Activated CD8-positive, alpha-beta memory T cell treated with anti-CD3 and anti-CD28 coated beads, Interleukin-2, amount 10 ng/mL, durations not matched to agents 7 days and 5 days (primary cell): ENCODE results near the gene SLC38A10. TPM values are rescaled to one million over a fixed set of nuclear protein-coding genes. Genes with fewer than 3 reads are reported as not detected.
A peak's percentile ranks its signal among the peaks of the same experiment; 100 is the strongest.

Source experiments
- ATAC-seq: fragments of 150-1000 bp; cut with Tn5 transposase; one replicate; pipeline ENCODE4 v1.10.0; 2021; ENCODE audit warnings: moderate library complexity
- CTCF ChIA-PET: fragments of 350-600 bp; sonication (Branson Sonifier 250); formaldehyde crosslinking; loops from one replicate; lab custom pipeline; 2021; ENCODE audit warnings: antibody characterized with exemption; lab: Charles Lee
- DNase-seq: peaks from one replicate; pipeline ENCODE4 v3.0.0-alpha.2; 2020
- H3K27ac Mint-ChIP-seq: one replicate; pipeline ENCODE4 v1.8.0; 2021; ENCODE audit warnings: mild to moderate bottlenecking, mixed read lengths
- H3K27me3 Mint-ChIP-seq: one replicate; pipeline ENCODE4 v1.8.0; 2021; ENCODE audit warnings: mixed read lengths
- H3K36me3 Mint-ChIP-seq: one replicate; pipeline ENCODE4 v1.8.0; 2021; ENCODE audit warnings: mild to moderate bottlenecking, mixed read lengths
- H3K4me1 Mint-ChIP-seq: one replicate; pipeline ENCODE4 v1.8.0; 2021; ENCODE audit warnings: mixed read lengths
- H3K4me3 Mint-ChIP-seq: one replicate; pipeline ENCODE4 v1.8.0; 2021; ENCODE audit warnings: mild to moderate bottlenecking, moderate library complexity, mixed read lengths
- H3K9me3 Mint-ChIP-seq: one replicate; pipeline ENCODE4 v1.8.0; 2022; ENCODE audit warnings: low read depth, mixed read lengths
- total RNA-seq, 2 experiments: library from RNA; stranded (reverse); gene quantifications; one replicate each; pipeline ENCODE4 v1.2.3, GENCODE V29; 2021

SLC38A10 gene
- total RNA-seq, 2 experiments from 2014 or later, result 81.7 to 88.7 TPM

DNA sequence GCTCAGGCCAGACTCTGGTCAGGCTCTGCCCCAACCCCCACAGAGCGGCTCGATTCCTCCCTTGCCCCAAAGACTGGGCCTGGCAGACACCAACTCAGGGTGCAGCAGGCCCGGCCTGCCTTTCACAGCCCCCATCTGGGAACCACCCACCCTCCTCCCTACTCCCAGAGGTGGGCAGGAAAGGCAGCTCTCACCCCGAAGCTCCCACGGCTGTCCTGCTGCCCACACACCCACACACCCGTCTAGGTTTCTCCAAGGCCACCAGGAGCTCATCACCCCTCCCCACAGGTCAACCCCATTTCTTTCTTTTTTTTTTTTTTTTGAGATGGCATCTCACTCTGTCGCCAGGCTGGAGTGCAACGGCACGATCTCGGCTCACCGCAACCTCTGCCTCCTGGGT is 76.1 kb downstream of the SLC38A10 start:
- CTCF ChIA-PET, result no interaction called here
- Mint-ChIP-seq H3K27me3 (no peaks in the 10 kb centered on the region), H3K9me3 (no peaks in the 10 kb centered on the region), H3K27ac (no peak overlapping the region), H3K4me1 (peaks cover 17% of the 10 kb centered on the region), H3K36me3 (no peaks in the 10 kb centered on the region), H3K4me3 (no peak overlapping the region)
- no peak for DNase-seq
- no peak for ATAC-seq

GRCh38 chr17:81218459-81218858 is 76.6 kb downstream of the SLC38A10 start:
- Mint-ChIP-seq H3K9me3 (no peaks in the 10 kb centered on the region), H3K27ac (no peak overlapping the region), H3K4me1 (peaks cover 11% of the 10 kb centered on the region), H3K36me3 (no peaks in the 10 kb centered on the region), H3K4me3 (no peak overlapping the region), H3K27me3 (no peaks in the 10 kb centered on the region)
- ATAC-seq (no peak), DNase-seq (no peak)
- CTCF ChIA-PET, result no interaction called here

GRCh38 chr17:81217491-81217890 is 77.6 kb downstream of the SLC38A10 start:
- H3K9me3 Mint-ChIP-seq, result no peaks in the 10 kb centered on the region
- CTCF ChIA-PET, result no interaction called here
- DNase-seq (no peak), ATAC-seq (no peak)
- H3K4me3 Mint-ChIP-seq, result no peak overlapping the region
- H3K27me3 Mint-ChIP-seq, result no peaks in the 10 kb centered on the region
- no peak overlapping the region for H3K27ac Mint-ChIP-seq
- no peaks in the 10 kb centered on the region for H3K36me3 Mint-ChIP-seq
- H3K4me1 Mint-ChIP-seq, result peaks cover 9% of the 10 kb centered on the region

DNA sequence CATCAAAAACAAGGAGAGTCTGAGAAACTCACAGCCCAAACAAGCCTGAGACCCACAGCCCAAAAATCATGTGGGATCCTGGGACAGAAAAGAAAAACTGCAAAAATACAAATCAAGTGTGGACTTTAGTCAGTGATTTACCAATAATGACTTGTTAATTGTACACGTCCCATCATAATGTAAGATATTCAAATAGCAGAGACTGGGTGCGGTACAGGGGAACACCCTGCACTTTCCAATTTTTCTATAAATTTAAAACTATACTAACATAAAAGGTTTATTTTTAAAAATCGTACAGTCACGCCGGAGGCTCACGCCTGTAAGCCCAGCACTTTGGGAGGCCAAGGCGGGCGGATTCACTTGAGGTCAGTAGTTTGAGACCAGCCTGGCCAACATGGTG is 81.1 kb downstream of the SLC38A10 start:
- H3K9me3 Mint-ChIP-seq, result no peaks in the 10 kb centered on the region

DNA sequence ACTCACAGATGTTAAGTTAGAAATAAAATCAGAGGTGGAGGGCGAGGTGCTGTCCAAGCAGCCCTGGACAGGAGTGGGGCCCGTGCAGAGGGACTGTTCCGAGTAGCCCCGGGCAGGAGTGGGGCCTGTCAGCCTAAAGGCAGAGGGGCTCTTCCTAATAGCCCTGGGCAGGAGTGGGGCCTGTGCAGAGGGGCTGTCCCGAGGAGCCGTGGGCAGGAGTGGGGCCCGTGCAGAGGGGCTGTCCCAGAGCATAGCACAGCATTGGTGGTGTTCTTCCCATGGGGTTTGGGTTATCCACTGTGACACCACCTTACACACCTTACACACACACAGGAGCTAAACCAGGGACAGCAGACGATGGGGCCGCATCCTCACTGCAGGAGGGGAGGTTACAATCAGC is 82.7 kb downstream of the SLC38A10 start:
- DNase-seq (no peak), ATAC-seq (no peak)
- CTCF ChIA-PET, result no interaction called here
- H3K27ac Mint-ChIP-seq, result no peak overlapping the region
- H3K4me3 Mint-ChIP-seq, result no peak overlapping the region
- H3K36me3 Mint-ChIP-seq, result no peaks in the 10 kb centered on the region
- H3K9me3 Mint-ChIP-seq, result no peaks in the 10 kb centered on the region
- H3K4me1 Mint-ChIP-seq, result no peaks in the 10 kb centered on the region
- H3K27me3 Mint-ChIP-seq, result no peaks in the 10 kb centered on the region

More for the DNA sequence above, 81.1 kb downstream of the SLC38A10 start:
- Mint-ChIP-seq H3K27me3 (no peaks in the 10 kb centered on the region), H3K4me1 (no peaks in the 10 kb centered on the region), H3K36me3 (no peaks in the 10 kb centered on the region), H3K27ac (no peak overlapping the region), H3K4me3 (no peak overlapping the region)
- DNase-seq (no peak), ATAC-seq (no peak)
- CTCF ChIA-PET, result no interaction called here

- DNase-seq (no peak), ATAC-seq (no peak)
- Mint-ChIP-seq H3K36me3 (no peaks in the 10 kb centered on the region), H3K4me1 (no peaks in the 10 kb centered on the region), H3K4me3 (no peak overlapping the region), H3K9me3 (no peaks in the 10 kb centered on the region), H3K27me3 (no peaks in the 10 kb centered on the region), H3K27ac (no peak overlapping the region)
- CTCF ChIA-PET, result no interaction called here
Observed at GRCh38 chr17:81210868-81211267, 84.2 kb downstream of the SLC38A10 start.

GRCh38 chr17:81210466-81210865 is 84.6 kb downstream of the SLC38A10 start:
- Mint-ChIP-seq H3K4me3 (no peak overlapping the region), H3K4me1 (no peaks in the 10 kb centered on the region), H3K9me3 (no peaks in the 10 kb centered on the region), H3K27me3 (no peaks in the 10 kb centered on the region), H3K36me3 (no peaks in the 10 kb centered on the region), H3K27ac (no peak overlapping the region)
- CTCF ChIA-PET, result no interaction called here
- ATAC-seq, result no peak
- no peak for DNase-seq

- CTCF ChIA-PET, result no interaction called here
- Mint-ChIP-seq H3K36me3 (no peaks in the 10 kb centered on the region), H3K4me3 (no peak overlapping the region), H3K27me3 (no peaks in the 10 kb centered on the region), H3K4me1 (no peaks in the 10 kb centered on the region), H3K9me3 (no peaks in the 10 kb centered on the region), H3K27ac (no peak overlapping the region)
- ATAC-seq, result no peak
- DNase-seq, result no peak
Observed at GRCh38 chr17:81209141-81209540, 86.0 kb downstream of the SLC38A10 start.

DNA sequence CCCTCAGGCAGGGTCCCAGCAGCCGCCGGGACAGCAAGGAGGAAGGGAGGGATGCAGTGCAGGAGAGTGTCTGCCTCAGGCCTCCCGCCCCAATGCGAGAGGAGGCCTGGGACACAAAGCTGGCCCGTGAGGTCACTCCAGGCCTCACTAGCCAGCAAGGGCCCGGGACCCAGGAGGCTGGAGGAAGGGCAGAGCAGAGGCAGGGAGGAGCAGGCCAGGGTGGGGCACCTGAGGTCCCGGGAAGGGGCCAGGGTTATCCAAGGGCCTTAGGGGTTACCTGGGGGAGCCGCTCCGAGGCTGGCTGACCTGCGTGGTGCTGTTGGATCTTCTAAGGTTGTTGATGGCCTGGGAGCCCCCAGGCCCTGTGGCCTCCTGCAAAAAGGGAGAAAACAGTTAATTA is 86.5 kb downstream of the SLC38A10 start:
- Mint-ChIP-seq H3K4me1 (no peaks in the 10 kb centered on the region), H3K36me3 (no peaks in the 10 kb centered on the region), H3K27ac (no peak overlapping the region), H3K9me3 (no peaks in the 10 kb centered on the region), H3K4me3 (no peak overlapping the region), H3K27me3 (no peaks in the 10 kb centered on the region)
- DNase-seq, result no peak
- CTCF ChIA-PET, result no interaction called here
- no peak for ATAC-seq

DNA sequence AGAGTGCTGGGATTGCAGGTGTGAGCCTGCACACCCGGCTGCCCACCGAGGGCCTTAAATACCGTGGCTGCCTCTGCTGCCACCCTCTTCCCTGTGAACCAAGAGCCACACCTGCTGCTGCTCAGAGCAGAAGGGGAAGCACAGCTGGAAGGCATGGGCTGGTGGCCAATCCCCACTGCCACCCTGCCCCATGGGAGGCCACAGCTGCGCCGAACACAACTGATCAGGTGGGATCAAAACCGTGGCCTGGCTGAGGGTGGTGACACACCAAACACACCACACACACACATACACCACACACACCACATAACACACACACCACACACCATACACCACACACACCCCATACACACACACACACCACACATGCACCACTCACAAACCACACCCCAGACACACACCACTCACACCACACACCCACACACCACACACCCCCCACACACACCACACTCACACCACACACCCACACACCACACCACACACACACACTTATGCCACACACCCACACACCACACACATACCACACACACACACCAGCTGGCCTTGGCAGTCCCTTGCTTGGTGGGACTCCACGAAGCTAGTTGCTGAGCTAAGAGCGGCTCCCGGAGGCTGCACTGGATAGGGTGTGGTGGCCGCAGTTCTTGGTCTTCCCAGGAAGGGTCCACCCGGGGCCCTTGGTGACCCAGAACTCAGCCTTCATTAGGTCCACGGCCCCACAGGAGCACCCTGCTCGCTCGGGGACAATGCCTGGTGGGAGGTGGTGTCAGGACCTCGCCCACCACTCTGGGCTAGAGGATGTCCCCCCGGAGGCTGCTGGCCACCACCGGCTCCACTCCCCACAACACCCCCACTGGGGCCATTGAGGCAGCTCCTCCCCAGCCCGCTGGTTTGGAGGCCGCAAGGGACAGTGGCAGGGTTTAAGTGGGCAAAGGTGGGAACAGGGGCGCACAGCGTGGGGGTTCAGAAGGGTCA is 87.2 kb downstream of the SLC38A10 start:
- Mint-ChIP-seq H3K36me3 (no peaks in the 10 kb centered on the region), H3K4me1 (no peaks in the 10 kb centered on the region), H3K4me3 (no peak overlapping the region), H3K9me3 (no peaks in the 10 kb centered on the region), H3K27ac (no peak overlapping the region), H3K27me3 (no peaks in the 10 kb centered on the region)
- ATAC-seq (peak; percentile 29), DNase-seq (no peak)
- CTCF ChIA-PET, result no interaction called here

DNA sequence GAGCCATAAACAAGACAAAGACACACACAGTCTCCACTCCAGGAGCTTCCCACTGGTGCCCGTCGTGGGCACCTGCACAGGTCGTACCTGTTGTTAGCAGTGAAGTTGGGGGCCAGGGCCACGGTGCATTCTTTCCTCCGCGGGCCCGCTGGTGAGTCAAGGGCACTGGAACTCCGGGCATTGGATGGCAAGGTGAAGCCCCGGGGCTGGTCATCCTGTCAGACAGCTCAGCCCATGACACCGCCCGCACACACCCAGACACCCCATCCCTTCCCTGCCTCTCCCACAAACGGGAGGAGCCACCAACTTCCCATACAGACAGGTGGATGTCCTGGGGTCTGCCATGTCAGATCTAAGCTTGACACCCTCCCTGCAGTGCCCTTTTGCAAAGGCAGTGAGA is 88.5 kb downstream of the SLC38A10 start:
- H3K36me3 Mint-ChIP-seq, result no peaks in the 10 kb centered on the region
- ATAC-seq, result no peak
- H3K27me3 Mint-ChIP-seq, result no peaks in the 10 kb centered on the region
- CTCF ChIA-PET, result no interaction called here
- no peak overlapping the region for H3K4me3 Mint-ChIP-seq
- H3K9me3 Mint-ChIP-seq, result no peaks in the 10 kb centered on the region
- no peak for DNase-seq
- H3K27ac Mint-ChIP-seq, result no peak overlapping the region
- H3K4me1 Mint-ChIP-seq, result no peaks in the 10 kb centered on the region

DNA sequence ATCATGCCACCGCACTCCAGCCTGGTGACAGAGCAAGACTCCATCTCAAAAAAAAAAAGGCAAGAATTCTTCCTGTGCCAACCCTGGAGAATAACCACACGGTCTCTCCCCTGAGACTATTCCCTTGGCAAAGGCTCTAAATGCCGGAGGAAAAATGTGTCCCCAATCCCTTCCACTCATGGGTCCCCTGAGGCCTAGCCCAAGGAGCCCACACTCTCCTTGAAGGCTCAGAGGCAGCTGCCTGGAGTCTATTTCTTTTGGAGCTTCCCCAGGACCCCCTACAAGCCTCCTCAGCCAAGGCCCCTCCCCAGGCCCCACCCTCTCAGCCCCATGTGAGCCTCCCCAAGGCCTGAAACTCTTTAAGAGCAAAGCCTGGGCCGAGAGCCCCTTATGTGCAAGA is 88.9 kb downstream of the SLC38A10 start:
- no peaks in the 10 kb centered on the region for H3K27me3 Mint-ChIP-seq
- CTCF ChIA-PET, result no interaction called here
- ATAC-seq (no peak), DNase-seq (no peak)
- H3K4me1 Mint-ChIP-seq, result no peaks in the 10 kb centered on the region
- H3K27ac Mint-ChIP-seq, result no peak overlapping the region
- H3K36me3 Mint-ChIP-seq, result no peaks in the 10 kb centered on the region
- H3K4me3 Mint-ChIP-seq, result no peak overlapping the region
- H3K9me3 Mint-ChIP-seq, result no peaks in the 10 kb centered on the region

DNA sequence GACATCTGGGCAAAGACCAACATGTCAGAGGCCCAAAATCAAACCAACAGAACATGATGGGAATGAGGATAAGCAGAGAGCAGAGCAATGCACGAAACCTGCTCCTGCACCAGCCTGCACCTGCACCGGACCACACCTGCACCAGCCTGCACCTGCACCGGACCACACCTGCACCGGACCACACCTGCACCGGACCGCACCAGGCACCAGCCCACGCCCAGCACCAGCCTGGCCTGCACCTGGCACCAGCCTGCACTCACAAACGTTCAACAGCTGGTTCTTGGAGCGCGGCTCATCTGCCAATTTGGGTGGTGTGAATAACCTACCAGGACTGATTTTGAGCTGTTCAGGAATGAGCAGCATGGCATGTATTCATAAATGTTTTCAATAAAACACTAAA is 90.5 kb downstream of the SLC38A10 start:
- no peaks in the 10 kb centered on the region for H3K36me3 Mint-ChIP-seq
- H3K4me1 Mint-ChIP-seq, result no peaks in the 10 kb centered on the region
- H3K27ac Mint-ChIP-seq, result no peak overlapping the region
- DNase-seq, result no peak
- no peaks in the 10 kb centered on the region for H3K9me3 Mint-ChIP-seq
- no peaks in the 10 kb centered on the region for H3K27me3 Mint-ChIP-seq
- CTCF ChIA-PET, result no interaction called here
- ATAC-seq, result no peak
- no peak overlapping the region for H3K4me3 Mint-ChIP-seq

- Mint-ChIP-seq H3K36me3 (no peaks in the 10 kb centered on the region), H3K4me3 (no peak overlapping the region), H3K27ac (no peak overlapping the region), H3K27me3 (no peaks in the 10 kb centered on the region), H3K9me3 (no peaks in the 10 kb centered on the region), H3K4me1 (no peaks in the 10 kb centered on the region)
- DNase-seq, result no peak
- CTCF ChIA-PET, result no interaction called here
- ATAC-seq, result no peak
Observed at GRCh38 chr17:81203136-81203535, 92.0 kb downstream of the SLC38A10 start.
